ENCODE results near the gene TMEM40. TPM values are rescaled to one million over a fixed set of nuclear protein-coding genes. Genes with fewer than 3 reads are reported as not detected.

Gene TMEM40
- total and polyA plus RNA-seq, 2 experiments from 2014 or later = 0.14 to 0.48 TPM

DNA sequence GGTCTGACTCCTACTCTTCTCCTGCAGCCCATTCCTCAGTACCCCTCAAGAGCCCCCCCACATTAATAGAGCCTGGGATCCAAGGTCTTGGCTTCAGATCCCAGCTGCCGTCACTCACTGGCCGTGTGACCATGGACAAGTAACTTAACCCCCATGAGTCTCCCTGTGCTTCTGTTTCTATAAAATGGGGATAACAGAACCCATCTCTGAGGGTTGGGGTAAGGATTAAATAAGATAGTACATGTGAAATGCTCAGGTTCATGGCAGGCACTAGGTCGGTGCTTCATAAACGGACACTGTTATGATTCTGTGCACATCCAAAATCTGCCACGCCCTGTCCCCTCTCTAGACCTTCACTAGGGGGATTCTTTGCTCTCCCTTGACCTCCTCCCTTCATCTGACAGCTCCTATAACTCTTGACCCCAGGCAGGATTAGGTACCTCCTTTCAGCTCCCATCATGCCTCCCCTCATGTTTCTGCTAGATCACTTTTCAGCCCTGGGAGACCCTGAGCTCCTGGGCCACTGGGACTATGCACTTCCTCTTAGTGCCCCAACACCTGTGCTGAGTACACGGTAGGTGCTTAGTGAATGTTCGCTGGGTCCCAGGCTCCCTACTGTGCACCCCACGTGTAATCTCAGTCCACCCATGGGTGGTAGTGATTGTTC is 39.0 kb upstream of the TMEM40 start (continued):
- TF ChIP-seq ZNF331 (CRISPR knock-in tag; IDR thresholded peaks at IDR 0.05; ENCODE audit: low read depth) (no peak), STAT1 (IDR thresholded peaks at IDR 0.05; ENCODE audit: unreplicated experiment) (no peak)
- TF ChIP-seq, protein P1, sequence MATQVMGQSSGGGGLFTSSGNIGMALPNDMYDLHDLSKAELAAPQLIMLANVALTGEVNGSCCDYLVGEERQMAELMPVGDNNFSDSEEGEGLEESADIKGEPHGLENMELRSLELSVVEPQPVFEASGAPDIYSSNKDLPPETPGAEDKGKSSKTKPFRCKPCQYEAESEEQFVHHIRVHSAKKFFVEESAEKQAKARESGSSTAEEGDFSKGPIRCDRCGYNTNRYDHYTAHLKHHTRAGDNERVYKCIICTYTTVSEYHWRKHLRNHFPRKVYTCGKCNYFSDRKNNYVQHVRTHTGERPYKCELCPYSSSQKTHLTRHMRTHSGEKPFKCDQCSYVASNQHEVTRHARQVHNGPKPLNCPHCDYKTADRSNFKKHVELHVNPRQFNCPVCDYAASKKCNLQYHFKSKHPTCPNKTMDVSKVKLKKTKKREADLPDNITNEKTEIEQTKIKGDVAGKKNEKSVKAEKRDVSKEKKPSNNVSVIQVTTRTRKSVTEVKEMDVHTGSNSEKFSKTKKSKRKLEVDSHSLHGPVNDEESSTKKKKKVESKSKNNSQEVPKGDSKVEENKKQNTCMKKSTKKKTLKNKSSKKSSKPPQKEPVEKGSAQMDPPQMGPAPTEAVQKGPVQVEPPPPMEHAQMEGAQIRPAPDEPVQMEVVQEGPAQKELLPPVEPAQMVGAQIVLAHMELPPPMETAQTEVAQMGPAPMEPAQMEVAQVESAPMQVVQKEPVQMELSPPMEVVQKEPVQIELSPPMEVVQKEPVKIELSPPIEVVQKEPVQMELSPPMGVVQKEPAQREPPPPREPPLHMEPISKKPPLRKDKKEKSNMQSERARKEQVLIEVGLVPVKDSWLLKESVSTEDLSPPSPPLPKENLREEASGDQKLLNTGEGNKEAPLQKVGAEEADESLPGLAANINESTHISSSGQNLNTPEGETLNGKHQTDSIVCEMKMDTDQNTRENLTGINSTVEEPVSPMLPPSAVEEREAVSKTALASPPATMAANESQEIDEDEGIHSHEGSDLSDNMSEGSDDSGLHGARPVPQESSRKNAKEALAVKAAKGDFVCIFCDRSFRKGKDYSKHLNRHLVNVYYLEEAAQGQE (IDR thresholded peaks at IDR 0.05; ENCODE audit: unreplicated experiment) = no peak
- TF ChIP-seq, protein P2, sequence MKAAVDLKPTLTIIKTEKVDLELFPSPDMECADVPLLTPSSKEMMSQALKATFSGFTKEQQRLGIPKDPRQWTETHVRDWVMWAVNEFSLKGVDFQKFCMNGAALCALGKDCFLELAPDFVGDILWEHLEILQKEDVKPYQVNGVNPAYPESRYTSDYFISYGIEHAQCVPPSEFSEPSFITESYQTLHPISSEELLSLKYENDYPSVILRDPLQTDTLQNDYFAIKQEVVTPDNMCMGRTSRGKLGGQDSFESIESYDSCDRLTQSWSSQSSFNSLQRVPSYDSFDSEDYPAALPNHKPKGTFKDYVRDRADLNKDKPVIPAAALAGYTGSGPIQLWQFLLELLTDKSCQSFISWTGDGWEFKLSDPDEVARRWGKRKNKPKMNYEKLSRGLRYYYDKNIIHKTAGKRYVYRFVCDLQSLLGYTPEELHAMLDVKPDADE (IDR thresholded peaks at IDR 0.05) = no peak

DNA sequence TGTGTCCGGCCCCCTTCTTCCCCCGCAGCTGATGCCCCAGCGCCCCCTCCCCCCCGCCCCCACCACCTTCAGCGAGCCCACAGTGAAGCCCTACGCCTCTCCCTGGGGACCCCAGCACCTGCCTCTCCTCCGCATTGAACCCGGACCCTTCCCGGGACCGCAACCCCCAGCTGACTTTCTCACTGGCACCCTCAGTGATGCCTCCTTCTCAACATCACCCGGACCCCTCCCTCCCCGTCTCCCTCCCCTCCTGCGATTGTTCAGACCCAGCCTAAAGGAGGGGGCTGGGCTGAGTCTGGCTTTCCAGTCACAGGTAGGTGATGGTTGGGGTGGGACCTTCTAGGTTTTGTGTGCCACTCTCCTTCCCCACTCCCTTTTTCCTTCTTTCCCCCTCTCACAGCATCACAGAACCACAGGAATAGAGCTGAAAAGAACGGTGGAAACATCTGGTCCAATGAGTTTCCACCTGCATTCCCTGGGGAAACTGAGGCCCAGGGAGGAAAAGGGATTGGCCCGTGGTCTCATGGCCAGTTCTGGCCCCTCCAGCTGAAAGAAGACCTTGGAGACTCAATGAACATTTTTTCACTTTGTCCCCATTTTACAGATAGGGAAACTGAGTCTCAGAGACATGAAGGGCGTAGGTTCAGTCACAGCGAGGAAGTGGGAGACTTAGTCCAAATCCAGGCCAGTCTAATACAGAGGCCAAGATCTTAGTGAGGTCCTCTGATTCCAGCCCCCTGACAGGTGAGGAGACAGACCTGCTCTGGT is 38.2 kb upstream of the TMEM40 start:
- peaks cover 18% of the 10 kb centered on the region for H3K4me1 Mint-ChIP-seq
- H2AFZ ChIP-seq = no peak overlapping the region

More for the DNA sequence above, 38.2 kb upstream of the TMEM40 start:
- no peaks in the 10 kb centered on the region; the same call in 1 of the 3 replicates for H3K36me3 Mint-ChIP-seq (ENCODE audit: low read depth)
- DNase-seq (ENCODE audit: low spot score) = peak; percentile 56
- no peaks in the 10 kb centered on the region for H3K9me2 ChIP-seq (ENCODE audit: insufficient read depth)
- no peaks in the 10 kb centered on the region for H3F3A ChIP-seq (replicated peaks; ENCODE audit: low read depth)
- TF ChIP-seq CREB1 (CRISPR knock-in tag; IDR thresholded peaks at IDR 0.05; ENCODE audit: low read depth) = no peak
- TF ChIP-seq ZNF114 (CRISPR knock-in tag; IDR thresholded peaks at IDR 0.05) = no peak
- TF ChIP-seq STAT1 (IDR thresholded peaks at IDR 0.05; ENCODE audit: unreplicated experiment) = no peak
- TF ChIP-seq, protein P3, sequence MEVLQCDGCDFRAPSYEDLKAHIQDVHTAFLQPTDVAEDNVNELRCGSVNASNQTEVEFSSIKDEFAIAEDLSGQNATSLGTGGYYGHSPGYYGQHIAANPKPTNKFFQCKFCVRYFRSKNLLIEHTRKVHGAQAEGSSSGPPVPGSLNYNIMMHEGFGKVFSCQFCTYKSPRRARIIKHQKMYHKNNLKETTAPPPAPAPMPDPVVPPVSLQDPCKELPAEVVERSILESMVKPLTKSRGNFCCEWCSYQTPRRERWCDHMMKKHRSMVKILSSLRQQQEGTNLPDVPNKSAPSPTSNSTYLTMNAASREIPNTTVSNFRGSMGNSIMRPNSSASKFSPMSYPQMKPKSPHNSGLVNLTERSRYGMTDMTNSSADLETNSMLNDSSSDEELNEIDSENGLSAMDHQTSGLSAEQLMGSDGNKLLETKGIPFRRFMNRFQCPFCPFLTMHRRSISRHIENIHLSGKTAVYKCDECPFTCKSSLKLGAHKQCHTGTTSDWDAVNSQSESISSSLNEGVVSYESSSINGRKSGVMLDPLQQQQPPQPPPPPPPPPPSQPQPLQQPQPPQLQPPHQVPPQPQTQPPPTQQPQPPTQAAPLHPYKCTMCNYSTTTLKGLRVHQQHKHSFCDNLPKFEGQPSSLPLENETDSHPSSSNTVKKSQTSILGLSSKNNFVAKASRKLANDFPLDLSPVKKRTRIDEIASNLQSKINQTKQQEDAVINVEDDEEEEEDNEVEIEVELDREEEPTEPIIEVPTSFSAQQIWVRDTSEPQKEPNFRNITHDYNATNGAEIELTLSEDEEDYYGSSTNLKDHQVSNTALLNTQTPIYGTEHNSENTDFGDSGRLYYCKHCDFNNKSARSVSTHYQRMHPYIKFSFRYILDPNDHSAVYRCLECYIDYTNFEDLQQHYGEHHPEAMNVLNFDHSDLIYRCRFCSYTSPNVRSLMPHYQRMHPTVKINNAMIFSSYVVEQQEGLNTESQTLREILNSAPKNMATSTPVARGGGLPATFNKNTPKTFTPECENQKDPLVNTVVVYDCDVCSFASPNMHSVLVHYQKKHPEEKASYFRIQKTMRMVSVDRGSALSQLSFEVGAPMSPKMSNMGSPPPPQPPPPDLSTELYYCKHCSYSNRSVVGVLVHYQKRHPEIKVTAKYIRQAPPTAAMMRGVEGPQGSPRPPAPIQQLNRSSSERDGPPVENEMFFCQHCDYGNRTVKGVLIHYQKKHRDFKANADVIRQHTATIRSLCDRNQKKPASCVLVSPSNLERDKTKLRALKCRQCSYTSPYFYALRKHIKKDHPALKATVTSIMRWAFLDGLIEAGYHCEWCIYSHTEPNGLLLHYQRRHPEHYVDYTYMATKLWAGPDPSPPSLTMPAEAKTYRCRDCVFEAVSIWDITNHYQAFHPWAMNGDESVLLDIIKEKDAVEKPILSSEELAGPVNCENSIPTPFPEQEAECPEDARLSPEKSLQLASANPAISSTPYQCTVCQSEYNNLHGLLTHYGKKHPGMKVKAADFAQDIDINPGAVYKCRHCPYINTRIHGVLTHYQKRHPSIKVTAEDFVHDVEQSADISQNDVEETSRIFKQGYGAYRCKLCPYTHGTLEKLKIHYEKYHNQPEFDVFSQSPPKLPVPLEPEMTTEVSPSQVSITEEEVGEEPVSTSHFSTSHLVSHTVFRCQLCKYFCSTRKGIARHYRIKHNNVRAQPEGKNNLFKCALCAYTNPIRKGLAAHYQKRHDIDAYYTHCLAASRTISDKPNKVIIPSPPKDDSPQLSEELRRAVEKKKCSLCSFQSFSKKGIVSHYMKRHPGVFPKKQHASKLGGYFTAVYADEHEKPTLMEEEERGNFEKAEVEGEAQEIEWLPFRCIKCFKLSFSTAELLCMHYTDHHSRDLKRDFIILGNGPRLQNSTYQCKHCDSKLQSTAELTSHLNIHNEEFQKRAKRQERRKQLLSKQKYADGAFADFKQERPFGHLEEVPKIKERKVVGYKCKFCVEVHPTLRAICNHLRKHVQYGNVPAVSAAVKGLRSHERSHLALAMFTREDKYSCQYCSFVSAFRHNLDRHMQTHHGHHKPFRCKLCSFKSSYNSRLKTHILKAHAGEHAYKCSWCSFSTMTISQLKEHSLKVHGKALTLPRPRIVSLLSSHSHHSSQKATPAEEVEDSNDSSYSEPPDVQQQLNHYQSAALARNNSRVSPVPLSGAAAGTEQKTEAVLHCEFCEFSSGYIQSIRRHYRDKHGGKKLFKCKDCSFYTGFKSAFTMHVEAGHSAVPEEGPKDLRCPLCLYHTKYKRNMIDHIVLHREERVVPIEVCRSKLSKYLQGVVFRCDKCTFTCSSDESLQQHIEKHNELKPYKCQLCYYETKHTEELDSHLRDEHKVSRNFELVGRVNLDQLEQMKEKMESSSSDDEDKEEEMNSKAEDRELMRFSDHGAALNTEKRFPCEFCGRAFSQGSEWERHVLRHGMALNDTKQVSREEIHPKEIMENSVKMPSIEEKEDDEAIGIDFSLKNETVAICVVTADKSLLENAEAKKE (CRISPR knock-in tag; IDR thresholded peaks at IDR 0.05) = no peak
- peak overlapping the region; percentile 88 for H3K4me3 ChIP-seq
- no peak overlapping the region for H3K27ac Mint-ChIP-seq
- H3K36me3 ChIP-seq (ENCODE audit: insufficient read depth) = no peaks in the 10 kb centered on the region
- H3K27me3 Mint-ChIP-seq (ENCODE audit: insufficient read depth, low read depth, poor library complexity) = peaks cover 20% of the 10 kb centered on the region
- no peaks in the 10 kb centered on the region for H4K20me1 ChIP-seq (replicated peaks; ENCODE audit: insufficient read depth)
- ATAC-seq = peak; percentile 51
- no peaks in the 10 kb centered on the region for H3K79me2 ChIP-seq (replicated peaks; ENCODE audit: insufficient read depth)
- no peaks in the 10 kb centered on the region; the same call in 2 of the 3 replicates for H3K9me3 Mint-ChIP-seq
- peak overlapping the region; percentile 94 for H3K4me2 ChIP-seq
- no peaks in the 10 kb centered on the region for H3K27me3 ChIP-seq (ENCODE audit: insufficient read depth)
- no peak overlapping the region for H3K27ac ChIP-seq (ENCODE audit: low read depth)
- H3K4me1 ChIP-seq (ENCODE audit: insufficient read depth) = peaks cover 9% of the 10 kb centered on the region; the same call in 1 of the 2 replicates
- H3K4me3 Mint-ChIP-seq = peak overlapping the region; percentile 89

Measured in GM23338 (cell line).